ENCODE results near the gene WNT11.

WNT11 gene

GRCh38 chr11:76212086-76213035 is 6.1 kb upstream of the WNT11 start (continued):
- no peak for TF ChIP-seq ARNTL (CRISPR knock-in tag; IDR thresholded peaks at IDR 0.05; ENCODE audit: borderline replicate concordance, low read depth)
- TF ChIP-seq ZNF8 (CRISPR knock-in tag; IDR thresholded peaks at IDR 0.05): no peak
- TF ChIP-seq ZNF565 (CRISPR knock-in tag; conservative IDR thresholded peaks at IDR 0.05; ENCODE audit: low read depth): no peak

DNA sequence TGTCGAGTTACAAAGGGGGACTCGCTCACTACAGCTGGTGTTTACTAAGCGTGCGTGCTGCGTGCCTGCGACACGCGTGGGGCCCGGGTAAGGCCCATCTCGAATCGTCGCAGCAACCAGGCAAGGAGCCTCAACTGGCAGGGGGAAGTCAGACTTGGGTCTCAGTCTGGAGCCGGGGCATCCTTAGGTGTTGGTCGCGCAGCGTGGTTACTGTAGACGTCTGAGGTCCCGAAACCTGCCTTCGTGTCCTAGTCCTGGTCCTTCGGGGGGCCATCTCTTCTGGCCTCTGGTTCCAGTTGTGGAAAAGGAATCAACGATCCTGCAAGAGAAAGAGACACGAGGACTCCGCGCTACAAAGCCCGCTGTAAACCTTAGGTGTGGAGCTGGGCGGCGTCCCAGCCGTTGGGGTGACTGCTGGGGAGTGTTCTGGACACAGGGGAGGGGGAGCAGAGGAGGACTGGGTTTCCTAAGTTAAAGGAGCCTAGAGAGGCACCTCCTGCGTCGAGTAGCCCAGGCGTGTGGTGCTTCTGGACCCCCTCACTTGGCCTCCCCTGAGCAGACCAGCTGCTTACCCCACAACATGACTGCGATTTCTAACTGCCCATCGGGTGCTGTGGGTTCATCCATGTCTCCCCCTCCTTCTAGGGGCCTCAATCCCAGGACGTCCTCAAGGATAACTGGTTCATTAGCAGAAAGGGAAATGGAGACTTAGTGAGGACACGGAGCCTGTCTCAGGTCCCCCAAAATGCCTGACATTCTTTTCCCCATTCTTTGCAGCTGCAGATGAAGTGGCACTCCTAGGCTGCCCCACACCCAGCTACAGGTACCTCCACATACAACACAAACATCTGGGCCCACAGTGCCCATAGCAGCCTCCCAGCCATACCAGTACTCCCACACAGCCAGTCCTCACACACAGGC is 4.9 kb upstream of the WNT11 start:
- ATAC-seq: no peak
- no peak for TF ChIP-seq ZFP3 (CRISPR knock-in tag; IDR thresholded peaks at IDR 0.05)
- TF ChIP-seq GLIS3 (CRISPR knock-in tag; IDR thresholded peaks at IDR 0.05): no peak
- TF ChIP-seq ARNTL (CRISPR knock-in tag; IDR thresholded peaks at IDR 0.05; ENCODE audit: borderline replicate concordance, low read depth): no peak
- no peak for TF ChIP-seq ZC3H10 (CRISPR knock-in tag; IDR thresholded peaks at IDR 0.05)
- TF ChIP-seq OSR1 (CRISPR knock-in tag; IDR thresholded peaks at IDR 0.05): no peak
- no peak for TF ChIP-seq RARB (CRISPR knock-in tag; IDR thresholded peaks at IDR 0.05)
- no peak for TF ChIP-seq TCF4 (CRISPR knock-in tag; IDR thresholded peaks at IDR 0.05; ENCODE audit: borderline replicate concordance)
- no peak for TF ChIP-seq TOX (CRISPR knock-in tag; IDR thresholded peaks at IDR 0.05; ENCODE audit: borderline replicate concordance)
- no peak for TF ChIP-seq CREB5 (CRISPR knock-in tag; IDR thresholded peaks at IDR 0.05; ENCODE audit: low read depth)
- TF ChIP-seq ZNF565 (CRISPR knock-in tag; conservative IDR thresholded peaks at IDR 0.05; ENCODE audit: low read depth): no peak
- TF ChIP-seq ZNF8 (CRISPR knock-in tag; IDR thresholded peaks at IDR 0.05): no peak
- no peak for TF ChIP-seq PPARA (CRISPR knock-in tag; IDR thresholded peaks at IDR 0.05; ENCODE audit: borderline replicate concordance)
- TF ChIP-seq, protein P1, sequence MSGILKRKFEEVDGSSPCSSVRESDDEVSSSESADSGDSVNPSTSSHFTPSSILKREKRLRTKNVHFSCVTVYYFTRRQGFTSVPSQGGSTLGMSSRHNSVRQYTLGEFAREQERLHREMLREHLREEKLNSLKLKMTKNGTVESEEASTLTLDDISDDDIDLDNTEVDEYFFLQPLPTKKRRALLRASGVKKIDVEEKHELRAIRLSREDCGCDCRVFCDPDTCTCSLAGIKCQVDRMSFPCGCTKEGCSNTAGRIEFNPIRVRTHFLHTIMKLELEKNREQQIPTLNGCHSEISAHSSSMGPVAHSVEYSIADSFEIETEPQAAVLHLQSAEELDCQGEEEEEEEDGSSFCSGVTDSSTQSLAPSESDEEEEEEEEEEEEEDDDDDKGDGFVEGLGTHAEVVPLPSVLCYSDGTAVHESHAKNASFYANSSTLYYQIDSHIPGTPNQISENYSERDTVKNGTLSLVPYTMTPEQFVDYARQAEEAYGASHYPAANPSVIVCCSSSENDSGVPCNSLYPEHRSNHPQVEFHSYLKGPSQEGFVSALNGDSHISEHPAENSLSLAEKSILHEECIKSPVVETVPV (CRISPR knock-in tag; IDR thresholded peaks at IDR 0.05): no peak
- TF ChIP-seq, protein P2, sequence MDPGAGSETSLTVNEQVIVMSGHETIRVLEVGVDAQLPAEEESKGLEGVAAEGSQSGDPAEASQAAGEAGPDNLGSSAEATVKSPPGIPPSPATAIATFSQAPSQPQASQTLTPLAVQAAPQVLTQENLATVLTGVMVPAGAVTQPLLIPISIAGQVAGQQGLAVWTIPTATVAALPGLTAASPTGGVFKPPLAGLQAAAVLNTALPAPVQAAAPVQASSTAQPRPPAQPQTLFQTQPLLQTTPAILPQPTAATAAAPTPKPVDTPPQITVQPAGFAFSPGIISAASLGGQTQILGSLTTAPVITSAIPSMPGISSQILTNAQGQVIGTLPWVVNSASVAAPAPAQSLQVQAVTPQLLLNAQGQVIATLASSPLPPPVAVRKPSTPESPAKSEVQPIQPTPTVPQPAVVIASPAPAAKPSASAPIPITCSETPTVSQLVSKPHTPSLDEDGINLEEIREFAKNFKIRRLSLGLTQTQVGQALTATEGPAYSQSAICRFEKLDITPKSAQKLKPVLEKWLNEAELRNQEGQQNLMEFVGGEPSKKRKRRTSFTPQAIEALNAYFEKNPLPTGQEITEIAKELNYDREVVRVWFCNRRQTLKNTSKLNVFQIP (CRISPR knock-in tag; IDR thresholded peaks at IDR 0.05; ENCODE audit: borderline replicate concordance, low read depth): no peak
- TF ChIP-seq, protein P3, sequence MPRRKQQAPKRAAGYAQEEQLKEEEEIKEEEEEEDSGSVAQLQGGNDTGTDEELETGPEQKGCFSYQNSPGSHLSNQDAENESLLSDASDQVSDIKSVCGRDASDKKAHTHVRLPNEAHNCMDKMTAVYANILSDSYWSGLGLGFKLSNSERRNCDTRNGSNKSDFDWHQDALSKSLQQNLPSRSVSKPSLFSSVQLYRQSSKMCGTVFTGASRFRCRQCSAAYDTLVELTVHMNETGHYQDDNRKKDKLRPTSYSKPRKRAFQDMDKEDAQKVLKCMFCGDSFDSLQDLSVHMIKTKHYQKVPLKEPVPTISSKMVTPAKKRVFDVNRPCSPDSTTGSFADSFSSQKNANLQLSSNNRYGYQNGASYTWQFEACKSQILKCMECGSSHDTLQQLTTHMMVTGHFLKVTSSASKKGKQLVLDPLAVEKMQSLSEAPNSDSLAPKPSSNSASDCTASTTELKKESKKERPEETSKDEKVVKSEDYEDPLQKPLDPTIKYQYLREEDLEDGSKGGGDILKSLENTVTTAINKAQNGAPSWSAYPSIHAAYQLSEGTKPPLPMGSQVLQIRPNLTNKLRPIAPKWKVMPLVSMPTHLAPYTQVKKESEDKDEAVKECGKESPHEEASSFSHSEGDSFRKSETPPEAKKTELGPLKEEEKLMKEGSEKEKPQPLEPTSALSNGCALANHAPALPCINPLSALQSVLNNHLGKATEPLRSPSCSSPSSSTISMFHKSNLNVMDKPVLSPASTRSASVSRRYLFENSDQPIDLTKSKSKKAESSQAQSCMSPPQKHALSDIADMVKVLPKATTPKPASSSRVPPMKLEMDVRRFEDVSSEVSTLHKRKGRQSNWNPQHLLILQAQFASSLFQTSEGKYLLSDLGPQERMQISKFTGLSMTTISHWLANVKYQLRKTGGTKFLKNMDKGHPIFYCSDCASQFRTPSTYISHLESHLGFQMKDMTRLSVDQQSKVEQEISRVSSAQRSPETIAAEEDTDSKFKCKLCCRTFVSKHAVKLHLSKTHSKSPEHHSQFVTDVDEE (CRISPR knock-in tag; IDR thresholded peaks at IDR 0.05): no peak

DNA sequence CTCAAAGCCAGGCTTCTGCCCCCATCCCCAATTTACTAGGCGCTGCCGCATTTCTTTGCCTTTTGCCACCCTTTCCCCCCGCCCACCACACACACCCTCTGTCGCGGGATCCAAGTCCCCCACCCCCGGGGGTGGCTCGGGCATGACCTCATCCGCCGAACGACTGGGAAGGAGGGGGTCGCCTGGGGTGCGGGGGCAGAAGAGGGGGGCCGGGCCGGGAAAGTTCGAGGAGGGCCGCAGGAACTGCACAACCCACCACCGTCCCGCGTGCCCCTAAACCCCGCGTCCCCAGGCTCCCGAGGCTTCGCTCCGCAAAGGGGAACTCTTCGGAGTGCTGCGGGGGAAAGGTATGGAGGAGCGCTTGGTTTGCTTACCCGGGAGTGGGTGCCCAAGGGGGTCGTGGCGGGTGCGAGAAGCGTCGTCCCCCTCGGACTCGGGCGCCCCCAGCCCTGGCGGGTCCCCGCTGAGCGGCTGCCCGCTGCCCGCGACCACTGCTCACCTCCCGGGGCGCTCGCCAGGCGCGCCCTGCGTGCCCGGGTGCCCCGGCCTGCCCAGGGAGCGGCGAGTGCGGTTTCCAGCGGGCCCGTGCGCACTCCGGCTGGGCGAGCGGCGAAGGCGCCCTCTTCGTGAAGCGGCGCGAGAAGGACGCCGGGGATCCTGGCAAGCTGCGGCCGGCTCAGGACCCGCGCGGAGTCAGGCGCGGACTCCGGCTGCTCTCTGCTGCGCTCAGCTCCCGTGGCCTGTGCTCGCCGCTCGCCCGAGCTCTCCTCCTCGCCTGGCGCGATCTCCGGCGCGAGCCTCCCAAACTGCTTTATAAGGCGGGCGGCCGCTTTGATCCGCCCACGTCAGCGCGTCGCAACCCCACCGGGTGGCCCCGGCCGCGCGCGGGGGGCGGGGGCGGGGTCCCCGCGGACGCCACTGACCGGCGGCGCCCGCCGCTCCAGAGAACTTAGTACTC is 4.0 kb upstream of the WNT11 start:
- TF ChIP-seq TOX (CRISPR knock-in tag; IDR thresholded peaks at IDR 0.05; ENCODE audit: borderline replicate concordance) (no peak), ZFP3 (CRISPR knock-in tag; IDR thresholded peaks at IDR 0.05) (no peak)
- peak; percentile 37 for ATAC-seq

All from SK-N-SH treated with all-trans-retinoic acid at 6 μM for 48 hours (cell line).